Liver (tissue), 3 donors: ENCODE data around the gene DISC1.

ENCODE experiments used
- GABPA ChIP-seq, 2 donors: IDR thresholded peaks in 1 of 2; conservative IDR thresholded peaks in 1 of 2; 2 replicates each; pipeline ENCODE4 v1.6.1; 2016; ENCODE audit warnings: antibody characterized with exemption in 2 of 2, mild to moderate bottlenecking in 1 of 2, moderate library complexity in 1 of 2
- JUND ChIP-seq, 2 donors: IDR thresholded peaks; 2 replicates each; pipeline ENCODE4 v1.6.1; 2016; ENCODE audit warnings: antibody characterized with exemption in 2 of 2
- RXRA ChIP-seq, 2 donors: IDR thresholded peaks; 2 replicates each; pipeline ENCODE4 v1.6.1; 2017 to 2018; ENCODE audit warnings: antibody characterized with exemption in 2 of 2, mild to moderate bottlenecking in 1 of 2
- TAF1 ChIP-seq: conservative IDR thresholded peaks from 2 replicates; pipeline ENCODE4 v1.6.1; 2016; ENCODE audit warnings: antibody characterized with exemption, mild to moderate bottlenecking
- TF ChIP-seq, protein P1 (sequence below): fragments of 150-350 bp; IDR thresholded peaks from 2 replicates; pipeline ENCODE4 v1.5.1; 2017; ENCODE audit warnings: improper control_type of control experiment, low read depth, low read length; ENCODE audit not compliant: missing input control
- TF ChIP-seq, protein P2 (sequence below): IDR thresholded peaks from 2 replicates; pipeline ENCODE4 v1.6.1; 2016; ENCODE audit warnings: antibody characterized with exemption, mild to moderate bottlenecking
- donor health status: healthy.
- donor health status: healthy.

DNA sequence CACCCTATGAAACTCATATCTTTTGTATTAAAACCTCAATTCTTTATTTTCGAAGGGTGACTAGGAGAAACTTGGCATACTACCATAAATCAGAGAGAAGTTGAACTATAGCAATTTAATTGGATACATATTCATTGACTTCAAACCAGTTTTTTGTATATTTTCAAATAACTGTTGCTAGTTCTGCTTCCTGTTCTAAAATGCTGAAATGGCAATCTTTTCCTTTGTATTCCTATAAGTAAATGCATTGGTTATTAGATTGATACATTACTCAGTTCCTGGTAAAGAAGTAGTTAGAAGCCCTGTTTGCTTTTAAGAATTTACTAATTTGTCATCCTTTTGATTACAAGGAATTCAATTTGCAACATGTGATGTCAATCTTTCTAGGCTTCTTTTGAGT, 200.0 kb downstream of the DISC1 start:
- TF ChIP-seq, protein P1, sequence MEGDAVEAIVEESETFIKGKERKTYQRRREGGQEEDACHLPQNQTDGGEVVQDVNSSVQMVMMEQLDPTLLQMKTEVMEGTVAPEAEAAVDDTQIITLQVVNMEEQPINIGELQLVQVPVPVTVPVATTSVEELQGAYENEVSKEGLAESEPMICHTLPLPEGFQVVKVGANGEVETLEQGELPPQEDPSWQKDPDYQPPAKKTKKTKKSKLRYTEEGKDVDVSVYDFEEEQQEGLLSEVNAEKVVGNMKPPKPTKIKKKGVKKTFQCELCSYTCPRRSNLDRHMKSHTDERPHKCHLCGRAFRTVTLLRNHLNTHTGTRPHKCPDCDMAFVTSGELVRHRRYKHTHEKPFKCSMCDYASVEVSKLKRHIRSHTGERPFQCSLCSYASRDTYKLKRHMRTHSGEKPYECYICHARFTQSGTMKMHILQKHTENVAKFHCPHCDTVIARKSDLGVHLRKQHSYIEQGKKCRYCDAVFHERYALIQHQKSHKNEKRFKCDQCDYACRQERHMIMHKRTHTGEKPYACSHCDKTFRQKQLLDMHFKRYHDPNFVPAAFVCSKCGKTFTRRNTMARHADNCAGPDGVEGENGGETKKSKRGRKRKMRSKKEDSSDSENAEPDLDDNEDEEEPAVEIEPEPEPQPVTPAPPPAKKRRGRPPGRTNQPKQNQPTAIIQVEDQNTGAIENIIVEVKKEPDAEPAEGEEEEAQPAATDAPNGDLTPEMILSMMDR, result no peak
- TF ChIP-seq JUND (IDR thresholded peaks at IDR 0.05), result no peak
- no peak for TF ChIP-seq GABPA (IDR thresholded peaks at IDR 0.05 in 1 of 2, conservative IDR thresholded peaks at IDR 0.05 in 1 of 2)
- no peak for TF ChIP-seq TAF1
- TF ChIP-seq, protein P2, sequence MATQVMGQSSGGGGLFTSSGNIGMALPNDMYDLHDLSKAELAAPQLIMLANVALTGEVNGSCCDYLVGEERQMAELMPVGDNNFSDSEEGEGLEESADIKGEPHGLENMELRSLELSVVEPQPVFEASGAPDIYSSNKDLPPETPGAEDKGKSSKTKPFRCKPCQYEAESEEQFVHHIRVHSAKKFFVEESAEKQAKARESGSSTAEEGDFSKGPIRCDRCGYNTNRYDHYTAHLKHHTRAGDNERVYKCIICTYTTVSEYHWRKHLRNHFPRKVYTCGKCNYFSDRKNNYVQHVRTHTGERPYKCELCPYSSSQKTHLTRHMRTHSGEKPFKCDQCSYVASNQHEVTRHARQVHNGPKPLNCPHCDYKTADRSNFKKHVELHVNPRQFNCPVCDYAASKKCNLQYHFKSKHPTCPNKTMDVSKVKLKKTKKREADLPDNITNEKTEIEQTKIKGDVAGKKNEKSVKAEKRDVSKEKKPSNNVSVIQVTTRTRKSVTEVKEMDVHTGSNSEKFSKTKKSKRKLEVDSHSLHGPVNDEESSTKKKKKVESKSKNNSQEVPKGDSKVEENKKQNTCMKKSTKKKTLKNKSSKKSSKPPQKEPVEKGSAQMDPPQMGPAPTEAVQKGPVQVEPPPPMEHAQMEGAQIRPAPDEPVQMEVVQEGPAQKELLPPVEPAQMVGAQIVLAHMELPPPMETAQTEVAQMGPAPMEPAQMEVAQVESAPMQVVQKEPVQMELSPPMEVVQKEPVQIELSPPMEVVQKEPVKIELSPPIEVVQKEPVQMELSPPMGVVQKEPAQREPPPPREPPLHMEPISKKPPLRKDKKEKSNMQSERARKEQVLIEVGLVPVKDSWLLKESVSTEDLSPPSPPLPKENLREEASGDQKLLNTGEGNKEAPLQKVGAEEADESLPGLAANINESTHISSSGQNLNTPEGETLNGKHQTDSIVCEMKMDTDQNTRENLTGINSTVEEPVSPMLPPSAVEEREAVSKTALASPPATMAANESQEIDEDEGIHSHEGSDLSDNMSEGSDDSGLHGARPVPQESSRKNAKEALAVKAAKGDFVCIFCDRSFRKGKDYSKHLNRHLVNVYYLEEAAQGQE, result no peak
- TF ChIP-seq RXRA (IDR thresholded peaks at IDR 0.05), result no peak
